ENCODE measurements around the gene ATRIP. TPM values are rescaled to one million over a fixed set of nuclear protein-coding genes. Genes with fewer than 3 reads are reported as not detected.

ATRIP gene
- total and polyA plus RNA-seq, 2 of the 8 experiments (the other 6 are each of a cell fraction or from before 2014, with no cell fraction given), result 18.5 to 20.2 TPM

GRCh38 chr3:48432411-48433371, 13.8 kb upstream of the ATRIP start:
- H4K20me1 ChIP-seq (replicated peaks in 1 of 2; ENCODE audit: control insufficient read depth in 1 of 2, insufficient read depth in 2 of 2, low read length in 2 of 2), result peaks cover 2 to 4% of the 10 kb centered on the region in 2 experiments
- H3K36me3 ChIP-seq (ENCODE audit: control insufficient read depth in 2 of 4, insufficient read depth in 4 of 4, low read length in 3 of 4), result peaks cover 4 to 26% (median 12%) of the 10 kb centered on the region in 4 experiments; a peak in 6 of 8 replicates
- no peak overlapping the region for H4K8ac ChIP-seq (ENCODE audit: extremely low read depth, insufficient read depth, low read length)
- H3K9me3 ChIP-seq (ENCODE audit: insufficient read depth in 2 of 2, low read depth in 1 of 2, low read length in 1 of 2), result no peaks in the 10 kb centered on the region
- 0 out of 2 replicates have a peak overlapping the region, but pooled peaks have one; percentile 8 for H2BK15ac ChIP-seq (ENCODE audit: low read length)
- H2BK5ac ChIP-seq (ENCODE audit: low read depth, low read length), result peak overlapping the region; percentile 37; the same call in 1 of the 2 replicates
- no peak overlapping the region for H4K91ac ChIP-seq (replicated peaks; ENCODE audit: insufficient read length, low read length)
- H4K5ac ChIP-seq (ENCODE audit: insufficient read length, low read depth, low read length), result no peak overlapping the region
- FAIRE-seq (peak; percentile 55), DNase-seq (ENCODE audit: low read depth in 1 of 2, low spot score in 2 of 2) (no peak)
- H2BK12ac ChIP-seq (ENCODE audit: low read depth, low read length), result no peak overlapping the region
- H3K18ac ChIP-seq (ENCODE audit: extremely low read depth, low read length), result no peak overlapping the region
- peaks cover 4% of the 10 kb centered on the region for H3K79me1 ChIP-seq (ENCODE audit: low read depth, low read length)
- peaks cover 6% of the 10 kb centered on the region; the same call in 1 of the 2 replicates for H3K23me2 ChIP-seq (ENCODE audit: low read depth, low read length)
- peak overlapping the region; percentile 1 for H2BK120ac ChIP-seq (replicated peaks; ENCODE audit: low read depth, low read length)
- no peak overlapping the region for H3K23ac ChIP-seq (ENCODE audit: insufficient read length)
- WGBS, 2 experiments (ENCODE audit: extremely low coverage in 1 of 2, insufficient coverage in 1 of 2, insufficient read length in 1 of 2, insufficient replicate concordance in 2 of 2, low coverage in 1 of 2, low lambda C conversion rate in 2 of 2, missing lambda C conversion rate in 1 of 2), result 85% methylated on average over 16 of the region's 16 CpGs; no CpG with 5 or more reads in 1 of the 2 experiments
- H3K27ac ChIP-seq (ENCODE audit: low read depth, low read length), result peak overlapping the region; percentile 42
- no peaks in the 10 kb centered on the region for H3K27me3 ChIP-seq (replicated peaks in 1 of 4; ENCODE audit: control insufficient read depth in 3 of 4, extremely low read depth in 1 of 4, insufficient read depth in 3 of 4, low read length in 3 of 4)
- H3K4me1 ChIP-seq (replicated peaks in 1 of 4; ENCODE audit: control insufficient read depth in 3 of 4, insufficient read depth in 4 of 4, low read length in 3 of 4), result peaks cover 7 to 18% (median 14%) of the 10 kb centered on the region in 4 experiments
- POLR2A ChIA-PET (ENCODE audit: partially characterized antibody), result interaction anchor here (0.6 to 31.5 kb wide), 12 partner anchors 10 to 891 kb away, joined by 3 to 650 read pairs (median 4); partner anchors contain the start of genes ATRIP, CCDC51, TMA7 and ZNF589
- H3K14ac ChIP-seq (ENCODE audit: insufficient read length), result no peak overlapping the region
- H2AK5ac ChIP-seq (ENCODE audit: low read depth, low read length), result no peak overlapping the region; the same call in 1 of the 2 replicates
- peak overlapping the region; percentile 15 for H3K4ac ChIP-seq (replicated peaks; ENCODE audit: insufficient read length, low read depth, low read length)
- H3K56ac ChIP-seq (replicated peaks; ENCODE audit: insufficient read length, low read depth, low read length), result no peak overlapping the region
- H3K4me2 ChIP-seq (ENCODE audit: insufficient read depth in 1 of 2, low read depth in 2 of 2, low read length in 2 of 2), result no peak overlapping the region
- H2BK20ac ChIP-seq (ENCODE audit: low read length), result no peak overlapping the region
- H3K4me3 ChIP-seq (ENCODE audit: extremely low read depth in 1 of 4, insufficient read depth in 2 of 4, low read depth in 3 of 4, low read length in 4 of 4), result no peak overlapping the region
- H2AFZ ChIP-seq (ENCODE audit: low read length), result no peak overlapping the region
- H3K9ac ChIP-seq (replicated peaks in 1 of 4; ENCODE audit: extremely low read depth in 1 of 4, low read depth in 3 of 4, low read length in 3 of 4), result no peak overlapping the region; a peak in 2 of 7 replicates
- peaks cover 8 to 33% of the 10 kb centered on the region in 2 experiments for H3K79me2 ChIP-seq (ENCODE audit: control insufficient read depth in 1 of 2, insufficient read depth in 2 of 2, low read length in 2 of 2)
- CTCF ChIA-PET (ENCODE audit: partially characterized antibody), result interaction anchor here (0.6 to 7.7 kb wide), 43 partner anchors 10 to 509 kb away, joined by 3 to 220 read pairs (median 4); partner anchors contain the start of genes ATRIP, FBXW12 and SHISA5
- no peak for TF ChIP-seq GABPA (IDR thresholded peaks at IDR 0.05; ENCODE audit: borderline replicate concordance, insufficient read depth, low read length)
- no peak for TF ChIP-seq SP4 (IDR thresholded peaks at IDR 0.05; ENCODE audit: low read length)
- TF ChIP-seq RFX5 (IDR thresholded peaks at IDR 0.05; ENCODE audit: borderline replicate concordance, low read depth, low read length), result no peak
- TF ChIP-seq TAF7 (optimal IDR thresholded peaks at IDR 0.05; ENCODE audit: borderline replicate concordance, low read depth, low read length), result no peak
- no peak for TF ChIP-seq SP1 (IDR thresholded peaks at IDR 0.05; ENCODE audit: low read depth, low read length)
- no peak for TF ChIP-seq FOSL1 (IDR thresholded peaks at IDR 0.05; ENCODE audit: insufficient read depth, low read depth, low read length)
- TF ChIP-seq RNF2 (IDR thresholded peaks at IDR 0.05; ENCODE audit: borderline replicate concordance, low read depth, low read length, missing control alignments, poor library complexity, severe bottlenecking), result no peak
- no peak for TF ChIP-seq MAFK (IDR thresholded peaks at IDR 0.05; ENCODE audit: low read depth, low read length)
- TF ChIP-seq CEBPB (IDR thresholded peaks at IDR 0.05; ENCODE audit: low read depth, low read length), result no peak
- no peak for TF ChIP-seq EZH2 (IDR thresholded peaks at IDR 0.05; ENCODE audit: low read depth, low read length, severe bottlenecking)

Measured in H1 (cell line).